GM18858 (cell line): ENCODE measurements around the gene TENM4.
"Not testable (repeated sequence)": the region's sequence is repeated elsewhere in the genome, so short reads cannot be mapped to it uniquely, and the experiment has no call there.

Source experiments
- ATAC-seq: cut with Tn5 transposase; IDR thresholded peaks from one replicate; pipeline ENCODE4 v1.9.1; 2021; ENCODE audit not compliant: unreplicated experiment

The TENM4 gene

DNA sequence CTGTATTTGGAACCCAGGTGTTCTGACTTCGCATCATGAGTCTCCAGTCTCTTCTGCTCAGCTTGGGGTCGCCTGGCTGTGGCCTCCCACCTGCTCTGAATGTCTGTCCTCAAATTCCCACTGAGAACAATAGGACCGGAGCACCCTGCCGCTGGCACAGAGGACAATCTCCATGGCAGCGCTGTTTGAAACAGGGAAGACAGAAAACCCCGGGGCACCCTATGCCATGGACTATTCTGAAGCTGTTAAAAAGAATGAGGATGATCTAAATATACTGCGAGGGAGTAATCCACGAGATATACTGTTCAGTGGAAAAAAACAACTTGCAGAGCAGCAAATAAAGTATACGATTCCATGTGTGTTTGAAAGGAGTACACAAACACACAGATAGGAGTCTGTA, 450.6 kb downstream of the TENM4 start:
- ATAC-seq: no peak

- no peak for ATAC-seq
Measured at GRCh38 chr11:78987748-78988147, 453.1 kb downstream of the TENM4 start.

GRCh38 chr11:78986305-78986704, 454.5 kb downstream of the TENM4 start:
- no peak for ATAC-seq

- no peak for ATAC-seq
Measured at GRCh38 chr11:78985663-78986062, 455.2 kb downstream of the TENM4 start.

GRCh38 chr11:78982473-78982872, 458.4 kb downstream of the TENM4 start:
- ATAC-seq: no peak

DNA sequence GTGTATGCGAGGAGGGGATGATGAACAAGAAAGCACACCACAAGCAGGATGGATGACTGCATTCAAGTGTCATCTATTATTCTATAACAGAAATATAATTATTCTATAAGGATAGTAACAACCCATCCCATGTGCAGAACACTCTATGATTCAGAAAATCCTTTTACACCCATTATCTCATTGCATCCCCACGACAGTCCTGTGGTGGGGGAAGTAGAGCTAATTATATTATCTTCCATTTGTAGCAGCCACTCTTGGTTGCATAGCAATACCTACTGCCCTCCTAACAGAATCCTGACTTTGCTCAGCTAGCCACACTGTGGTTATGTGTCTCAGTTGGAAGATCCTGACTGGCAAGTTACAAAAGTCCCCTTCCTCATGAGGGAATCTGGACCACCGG, 459.7 kb downstream of the TENM4 start:
- ATAC-seq: no peak

DNA sequence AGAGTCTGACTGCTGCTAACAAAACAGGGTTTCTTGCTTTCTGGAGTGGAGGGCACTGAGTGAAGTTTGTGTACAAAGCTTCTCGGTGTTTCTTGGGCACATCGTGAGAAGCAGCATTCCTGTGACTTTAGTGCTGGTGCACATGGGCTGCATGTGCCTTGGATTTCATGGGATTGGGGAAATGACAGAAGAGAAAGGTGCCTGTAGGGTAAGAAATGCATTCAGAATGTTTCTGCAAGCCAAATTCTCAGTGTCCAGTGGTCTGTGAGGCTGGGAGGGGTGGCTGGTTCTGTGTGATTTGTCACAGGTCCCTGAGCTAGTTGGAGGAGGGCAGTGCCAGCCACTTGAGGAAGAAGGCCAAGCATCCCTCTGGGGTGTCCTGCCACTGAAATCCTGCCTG, 462.0 kb downstream of the TENM4 start:
- no peak for ATAC-seq

GRCh38 chr11:78977848-78978247, 463.0 kb downstream of the TENM4 start:
- ATAC-seq: not testable (repeated sequence)

- ATAC-seq: no peak
Measured at GRCh38 chr11:78977009-78977408, 463.8 kb downstream of the TENM4 start.

DNA sequence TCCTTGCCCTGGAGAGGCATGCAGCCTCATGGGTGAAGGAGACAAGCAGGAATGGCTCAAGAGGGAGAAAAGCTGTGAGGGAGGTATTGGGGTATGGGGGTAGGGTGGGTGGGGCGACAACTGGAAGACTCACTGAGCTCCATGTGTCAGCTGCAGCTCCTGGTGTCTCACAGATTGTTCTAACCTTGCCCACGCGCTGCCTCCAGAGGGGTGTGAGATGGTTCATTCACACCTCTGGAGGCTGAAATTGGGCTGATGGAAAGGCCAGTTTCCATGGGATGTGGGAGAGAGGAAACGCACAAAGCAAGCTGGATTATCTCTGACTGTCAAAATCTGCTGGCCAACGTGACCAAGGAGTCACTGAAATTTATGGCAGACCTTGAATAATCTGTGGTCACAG, 465.7 kb downstream of the TENM4 start:
- ATAC-seq: no peak

DNA sequence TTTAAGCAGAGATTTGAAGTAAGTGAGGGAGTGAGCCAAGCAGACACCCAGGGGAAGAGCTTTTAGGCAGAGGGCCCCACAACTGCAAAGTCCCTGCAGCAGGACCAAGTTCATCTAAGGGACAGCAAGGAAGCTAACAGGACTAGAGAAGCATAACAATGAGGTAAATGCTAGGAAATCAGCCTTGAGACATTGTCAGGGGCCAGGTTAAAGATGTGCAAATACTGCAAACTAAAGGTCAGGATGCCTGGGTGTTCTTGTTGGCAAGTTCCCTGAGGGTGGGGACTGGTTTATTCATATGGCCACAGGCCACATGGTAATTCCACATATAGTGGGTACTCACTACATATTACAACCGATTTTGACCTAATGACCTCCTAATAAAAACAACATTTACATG, 467.0 kb downstream of the TENM4 start:
- no peak for ATAC-seq

- ATAC-seq: no peak
Measured at GRCh38 chr11:78972590-78972989, 468.2 kb downstream of the TENM4 start.

- no peak for ATAC-seq
Measured at GRCh38 chr11:78972177-78972576, 468.7 kb downstream of the TENM4 start.

DNA sequence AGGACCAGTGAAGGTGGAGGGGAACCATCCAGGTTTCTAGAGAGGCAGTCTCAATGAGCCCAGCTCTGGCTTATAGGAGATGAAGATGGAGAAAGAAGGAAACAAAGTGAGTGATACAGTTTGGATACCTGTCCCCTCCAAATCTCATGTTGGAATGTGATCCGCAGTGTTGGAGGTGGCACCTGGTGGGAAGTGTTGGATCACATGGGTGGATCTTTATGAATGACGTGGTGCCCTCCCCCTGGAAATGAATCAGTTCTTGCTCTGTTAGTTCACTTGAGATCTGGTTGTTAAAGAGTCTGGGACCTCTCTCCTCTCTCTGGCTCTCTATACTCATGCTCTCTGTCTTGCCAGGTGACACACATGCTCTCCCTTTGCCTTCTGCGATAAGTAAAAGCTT, 473.0 kb downstream of the TENM4 start:
- no peak for ATAC-seq

- ATAC-seq: no peak
Measured at GRCh38 chr11:78965432-78965831, 475.4 kb downstream of the TENM4 start.

DNA sequence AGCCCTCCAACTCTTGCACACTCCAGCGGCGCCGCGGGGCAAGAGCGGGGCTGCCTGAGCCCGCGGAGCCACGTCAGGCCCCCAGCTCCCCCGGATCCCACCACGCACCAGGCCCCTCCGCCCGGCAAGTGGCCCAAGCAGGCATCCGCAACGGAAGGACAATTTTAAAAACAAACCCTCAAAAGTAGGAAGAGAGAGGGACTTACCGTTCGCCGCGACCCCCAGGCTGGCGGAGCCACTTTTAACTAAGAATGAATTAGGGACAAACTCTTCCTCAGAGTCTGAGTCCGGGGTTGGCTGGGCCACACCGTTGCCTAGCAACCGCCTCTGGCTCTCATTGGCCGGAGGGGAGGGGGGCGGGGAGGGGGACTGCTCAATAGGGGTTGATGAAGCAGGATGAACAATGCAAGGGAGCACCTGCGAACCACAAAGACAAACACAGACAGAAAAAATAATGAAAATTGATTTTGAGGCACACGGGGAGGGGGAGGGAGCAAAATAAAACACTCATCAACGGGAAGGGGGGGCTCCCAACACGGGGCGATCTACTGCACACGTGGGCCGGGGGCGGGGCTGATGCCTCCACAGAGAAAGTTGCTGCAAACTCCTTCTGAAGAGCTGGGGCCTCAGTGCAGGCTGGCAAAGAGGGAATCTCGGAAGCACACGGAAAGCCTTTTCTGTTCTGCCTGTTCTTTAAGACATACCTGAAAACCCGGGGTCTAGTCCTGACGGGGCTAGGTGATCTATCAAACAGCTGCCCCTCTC, 478.7 kb downstream of the TENM4 start:
- no peak for ATAC-seq

GRCh38 chr11:78961247-78961646, 479.6 kb downstream of the TENM4 start:
- ATAC-seq: no peak

DNA sequence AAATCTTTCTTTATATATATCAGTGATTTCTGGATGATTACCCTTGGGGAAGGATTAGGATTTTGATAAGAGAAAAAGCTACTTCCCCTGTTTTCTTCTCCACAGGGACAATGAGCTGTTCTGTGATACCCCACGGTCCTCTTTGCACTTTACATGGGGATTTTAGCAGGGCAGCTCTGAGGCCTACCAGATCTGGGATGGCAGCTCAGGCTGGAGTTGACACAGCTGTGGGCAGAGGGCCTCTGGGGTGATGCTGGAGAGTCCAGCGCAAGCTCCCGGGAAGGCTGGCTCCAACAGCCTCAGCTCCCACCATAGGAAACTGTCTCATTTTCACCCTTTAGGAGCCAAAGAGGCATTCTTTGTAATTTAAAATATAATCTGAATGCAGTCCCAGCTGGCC, 482.4 kb downstream of the TENM4 start:
- no peak for ATAC-seq

- no peak for ATAC-seq
Measured at GRCh38 chr11:78957476-78958245, 483.2 kb downstream of the TENM4 start.

- no peak for ATAC-seq
Measured at GRCh38 chr11:78954696-78955095, 486.1 kb downstream of the TENM4 start.

- no peak for ATAC-seq
Measured at GRCh38 chr11:78954261-78954660, 486.6 kb downstream of the TENM4 start.

DNA sequence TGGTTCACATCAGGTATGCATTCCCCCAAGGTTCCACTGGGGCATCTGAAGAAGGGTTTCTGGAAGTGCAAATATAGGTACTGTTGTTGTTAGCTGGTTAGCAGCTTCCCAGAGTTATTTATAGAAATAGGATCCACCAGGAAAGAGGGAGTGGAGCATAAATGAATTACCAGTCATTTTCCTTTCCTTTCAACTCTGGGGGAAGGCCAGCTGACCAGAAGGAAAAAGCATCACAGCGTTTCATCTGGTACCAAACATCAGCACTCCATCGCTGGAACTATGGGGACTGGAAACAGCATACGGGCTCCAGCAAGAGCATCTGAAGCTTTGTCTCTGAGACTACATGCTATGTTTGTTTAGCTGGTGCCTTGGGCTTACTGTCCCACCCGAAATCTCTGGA, 487.9 kb downstream of the TENM4 start:
- no peak for ATAC-seq
